Fibroblast of the aortic adventitia (primary cell): ENCODE data around the gene P4HA1. TPM values are rescaled to one million over a fixed set of nuclear protein-coding genes. Genes with fewer than 3 reads are reported as not detected.
"Not testable (repeated sequence)": the region's sequence is repeated elsewhere in the genome, so short reads cannot be mapped to it uniquely, and the experiment has no call there.

Source experiments
- DNase-seq: peaks from one replicate; pipeline ENCODE4 v3.0.0-alpha.2; 2010; ENCODE audit warnings: low read depth
- H3K4me3 ChIP-seq: 2 replicates; pipeline ENCODE4 v1.5.1; 2011; ENCODE audit warnings: low read depth, mild to moderate bottlenecking, control low read depth, low read length, moderate library complexity
- total RNA-seq: library from RNA; depleted of rRNA; stranded (reverse); fragments of >200 nt; gene quantifications from 2 replicates; pipeline ENCODE4 v1.2.3, GENCODE V29; 2012; ENCODE audit warnings: low replicate concordance
- TF ChIP-seq, protein P1 (sequence below): IDR thresholded peaks from 2 replicates; pipeline ENCODE4 v1.5.1; 2011; ENCODE audit warnings: mild to moderate bottlenecking, low read length, control low read depth, inconsistent platforms; ENCODE audit not compliant: insufficient read depth

Gene P4HA1
- total RNA-seq, 1 donor: 159 TPM

DNA sequence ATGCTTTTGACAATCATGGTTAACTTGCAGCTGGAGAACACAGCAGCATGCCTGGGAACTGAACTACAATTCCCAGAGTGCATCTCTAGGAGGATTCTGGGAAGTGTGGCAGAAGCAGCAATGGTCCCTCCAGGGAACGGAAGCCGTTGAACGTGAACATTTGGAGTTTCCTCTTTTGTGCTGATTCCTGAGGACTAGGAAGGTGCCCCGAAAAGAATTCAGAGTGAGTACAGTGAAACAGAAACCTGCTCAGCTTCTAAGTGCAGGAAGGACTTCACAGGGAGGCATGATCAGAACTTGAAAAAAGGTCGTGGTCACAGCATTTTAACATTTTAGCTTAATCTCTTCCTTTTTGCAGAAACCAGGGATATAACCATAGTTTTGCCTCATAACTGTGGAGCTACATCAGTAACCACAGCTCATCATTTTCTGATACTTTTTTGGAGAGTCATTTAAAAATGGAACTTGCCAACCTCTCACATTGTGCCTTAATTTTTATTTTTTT, 13.7 kb upstream of the P4HA1 start, which contains the start of gene NUDT13:
Gene NUDT13 (plus strand): TSS at position 111 of the 505 bp plus-strand sequence. CDS start 3,911 bp downstream, outside the sequence.
- peak; percentile 81 for DNase-seq
- peak within 1 kb of the TSS; percentile 67 for H3K4me3 ChIP-seq
- TF ChIP-seq, protein P1, sequence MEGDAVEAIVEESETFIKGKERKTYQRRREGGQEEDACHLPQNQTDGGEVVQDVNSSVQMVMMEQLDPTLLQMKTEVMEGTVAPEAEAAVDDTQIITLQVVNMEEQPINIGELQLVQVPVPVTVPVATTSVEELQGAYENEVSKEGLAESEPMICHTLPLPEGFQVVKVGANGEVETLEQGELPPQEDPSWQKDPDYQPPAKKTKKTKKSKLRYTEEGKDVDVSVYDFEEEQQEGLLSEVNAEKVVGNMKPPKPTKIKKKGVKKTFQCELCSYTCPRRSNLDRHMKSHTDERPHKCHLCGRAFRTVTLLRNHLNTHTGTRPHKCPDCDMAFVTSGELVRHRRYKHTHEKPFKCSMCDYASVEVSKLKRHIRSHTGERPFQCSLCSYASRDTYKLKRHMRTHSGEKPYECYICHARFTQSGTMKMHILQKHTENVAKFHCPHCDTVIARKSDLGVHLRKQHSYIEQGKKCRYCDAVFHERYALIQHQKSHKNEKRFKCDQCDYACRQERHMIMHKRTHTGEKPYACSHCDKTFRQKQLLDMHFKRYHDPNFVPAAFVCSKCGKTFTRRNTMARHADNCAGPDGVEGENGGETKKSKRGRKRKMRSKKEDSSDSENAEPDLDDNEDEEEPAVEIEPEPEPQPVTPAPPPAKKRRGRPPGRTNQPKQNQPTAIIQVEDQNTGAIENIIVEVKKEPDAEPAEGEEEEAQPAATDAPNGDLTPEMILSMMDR: no peak

DNA sequence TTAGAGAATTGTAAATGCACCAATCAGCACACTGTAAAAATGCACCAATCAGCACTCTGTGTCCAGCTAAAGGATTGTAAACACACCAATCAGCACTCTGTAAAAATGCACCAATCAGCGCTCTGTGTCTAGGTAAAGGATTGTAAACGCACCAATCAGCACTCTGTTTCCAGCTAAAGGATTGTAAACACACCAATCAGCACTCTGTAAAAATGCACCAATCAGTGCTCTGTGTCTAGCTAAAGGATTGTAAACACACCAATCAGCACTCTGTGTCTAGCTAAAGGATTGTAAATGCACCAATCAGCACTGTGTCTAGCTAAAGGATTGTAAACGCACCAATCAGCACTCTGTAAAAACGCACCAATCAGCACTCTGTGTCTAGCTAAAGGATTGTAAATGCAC, 12.6 kb upstream of the P4HA1 start:
- DNase-seq, H3K4me3 ChIP-seq: not testable (repeated sequence)

DNA sequence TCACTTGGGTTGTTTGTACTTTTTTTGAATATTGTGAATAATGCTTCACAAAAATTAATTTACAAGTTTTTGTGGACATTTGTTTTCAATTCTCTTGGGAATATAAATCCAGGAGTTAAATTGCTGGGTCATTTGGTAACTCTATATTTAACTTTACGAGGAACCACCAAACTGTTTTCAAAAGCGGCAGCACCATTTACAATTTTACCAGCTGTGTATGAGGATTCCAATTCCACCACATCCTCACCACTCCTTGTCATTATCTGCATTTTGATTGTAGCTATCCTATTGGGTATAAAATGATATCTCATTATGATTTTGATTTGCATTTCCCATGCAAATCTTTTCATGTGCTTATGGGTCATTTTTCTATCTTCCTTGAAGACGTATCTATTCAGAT, 9.6 kb upstream of the P4HA1 start:
- TF ChIP-seq, protein P1: no peak
- DNase-seq: no peak

DNA sequence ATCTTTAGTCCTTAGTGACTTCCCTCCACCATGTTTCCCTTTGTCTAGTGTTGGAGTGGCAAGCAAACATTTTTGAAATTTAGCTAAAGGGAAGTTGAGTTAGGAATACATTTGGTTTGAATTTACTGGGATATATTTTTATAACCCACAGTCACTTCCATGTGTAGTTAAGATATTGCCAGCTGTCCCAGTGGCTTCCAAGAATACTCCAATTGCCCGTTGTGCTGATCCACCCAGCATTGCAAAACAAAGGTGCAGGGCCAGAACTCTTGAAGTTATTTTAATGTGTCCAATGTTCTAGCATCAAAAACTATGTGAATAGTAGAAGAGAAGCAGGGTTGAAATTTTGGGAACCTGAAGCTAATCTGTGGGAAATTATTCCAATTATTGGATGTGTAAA, 2.5 kb upstream of the P4HA1 start:
- TF ChIP-seq, protein P1: no peak
- H3K4me3 ChIP-seq: no peak overlapping the region
- DNase-seq: peak; percentile 20

More for the DNA sequence above, 9.6 kb upstream of the P4HA1 start:
- no peak overlapping the region for H3K4me3 ChIP-seq

DNA sequence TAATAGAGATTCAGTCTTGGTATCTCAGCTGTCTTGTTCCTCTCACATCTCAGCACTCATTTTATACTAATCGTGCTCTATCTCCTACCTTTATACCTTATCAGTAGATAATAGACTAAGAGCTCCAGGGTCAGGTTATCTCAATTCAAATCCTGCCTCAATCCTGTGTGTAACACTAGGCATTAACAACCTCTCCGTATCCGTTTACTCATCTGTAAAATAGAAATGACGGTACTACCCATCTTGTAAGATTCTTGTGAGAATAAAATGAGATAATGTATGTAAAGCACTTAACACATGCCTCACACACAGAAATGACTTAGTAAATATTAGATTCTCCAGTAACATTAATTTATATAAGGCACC, 622 bp upstream of the P4HA1 start:
- DNase-seq: no peak
- TF ChIP-seq, protein P1: no peak

DNA sequence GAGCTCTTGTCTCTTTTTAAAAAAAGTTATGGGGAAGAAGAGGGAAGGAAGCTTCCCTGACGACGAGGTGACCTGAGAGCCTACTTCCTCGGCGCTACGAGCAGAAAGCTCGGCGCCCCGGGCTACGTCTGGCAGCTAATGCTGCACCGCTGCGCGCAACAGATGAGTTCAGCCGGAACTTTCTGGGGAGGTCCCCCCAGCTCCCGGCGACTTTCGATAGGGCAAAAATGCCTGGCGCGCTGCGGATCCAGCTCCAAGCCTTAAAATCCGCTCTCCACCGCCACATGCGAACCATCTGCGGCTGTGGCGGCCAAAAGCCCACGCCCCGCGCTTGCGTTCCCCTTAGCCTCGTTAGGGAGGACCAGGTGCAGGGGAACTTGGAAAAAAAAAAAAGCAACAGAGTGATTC, 621 bp downstream of the P4HA1 start:
- TF ChIP-seq, protein P1: no peak
- H3K4me3 ChIP-seq: peak overlapping the region; percentile 91
- DNase-seq: peak; percentile 75

More for the DNA sequence above, 622 bp upstream of the P4HA1 start:
- H3K4me3 ChIP-seq: peak overlapping the region; percentile 47

DNA sequence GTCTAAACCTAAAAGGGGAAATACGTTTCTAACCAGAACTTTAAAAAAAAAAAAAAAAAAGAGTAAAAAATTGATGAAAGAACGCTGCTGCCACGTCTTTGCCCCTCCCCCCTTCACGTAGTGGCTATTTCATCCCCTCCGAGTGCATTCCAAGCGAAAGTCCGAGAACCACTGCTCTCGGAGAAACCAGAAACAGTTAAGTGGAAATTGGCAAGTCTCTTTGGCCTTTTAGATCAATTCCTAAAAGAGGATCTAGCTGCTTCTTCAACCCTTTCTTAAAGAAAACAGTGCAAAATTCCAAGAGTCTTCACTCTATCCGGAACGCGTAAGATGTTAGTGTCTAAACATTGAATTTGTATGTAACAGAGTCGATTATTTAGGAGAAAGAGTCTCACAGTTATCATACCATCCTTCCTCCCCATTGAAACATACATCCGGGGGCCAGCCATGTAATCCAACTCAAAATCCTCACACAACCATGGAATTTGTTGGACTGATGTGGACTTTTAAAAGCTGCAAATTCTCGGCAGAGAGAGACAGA, 1.1 kb downstream of the P4HA1 start:
- TF ChIP-seq, protein P1: no peak
- H3K4me3 ChIP-seq: peak overlapping the region; percentile 91
- peak; percentile 89 for DNase-seq
